ENCODE results near the gene APOBEC3A. TPM values are rescaled to one million over a fixed set of nuclear protein-coding genes. Genes with fewer than 3 reads are reported as not detected.

Gene APOBEC3A
- polyA plus RNA-seq, 1 donor (not counting 4 experiments of a cell fraction or from before 2014, with no cell fraction given): 0.50 TPM

- FAIRE-seq: no peak
- H3K9me1 ChIP-seq (ENCODE audit: control insufficient read depth, extremely low read depth, insufficient read depth, low read length): no peaks in the 10 kb centered on the region
- no peaks in the 10 kb centered on the region for H3K4me1 ChIP-seq (ENCODE audit: control insufficient read depth, extremely low read depth, insufficient read depth, low read length)
- no peak overlapping the region for H3K27ac ChIP-seq (ENCODE audit: control insufficient read depth, insufficient read depth, low read length)
- no peaks in the 10 kb centered on the region for H3K9me3 ChIP-seq (ENCODE audit: control insufficient read depth, low read depth, low read length)
- dilution Hi-C loops (cut with MboI; ENCODE audit: extremely low pct_ligation_motif_present, low sequenced_read_pairs): no loop called here
- no peak for TF ChIP-seq CTCF (optimal IDR thresholded peaks at IDR 0.05 in 1 of 3, IDR thresholded peaks at IDR 0.05 in 1 of 3, conservative IDR thresholded peaks at IDR 0.05 in 1 of 3; ENCODE audit: extremely low read depth in 1 of 3, insufficient read depth in 2 of 3, low read length in 3 of 3)
- no peak for TF ChIP-seq EZH2 (IDR thresholded peaks at IDR 0.05; ENCODE audit: low read length)
- H4K20me1 ChIP-seq (ENCODE audit: control insufficient read depth, extremely low read depth, insufficient read depth, low read length): no peaks in the 10 kb centered on the region
- no peak overlapping the region for H3K4me2 ChIP-seq (ENCODE audit: control insufficient read depth, extremely low read depth, insufficient read depth, low read depth, low read length)
- no peak for DNase-seq (ENCODE audit: low read depth, low spot score)
- no peaks in the 10 kb centered on the region for H3K36me3 ChIP-seq (ENCODE audit: control insufficient read depth in 2 of 2, extremely low read depth in 1 of 2, insufficient read depth in 2 of 2, low read length in 2 of 2)
- H2AFZ ChIP-seq (ENCODE audit: control insufficient read depth, low read length): no peak overlapping the region
- H3K79me2 ChIP-seq (ENCODE audit: control insufficient read depth, insufficient read depth, low read length): no peaks in the 10 kb centered on the region
- H3K27me3 ChIP-seq (ENCODE audit: control insufficient read depth, extremely low read depth, insufficient read depth, low read length): peaks cover 39% of the 10 kb centered on the region
- H3K9ac ChIP-seq (ENCODE audit: control insufficient read depth, extremely low read depth, insufficient read depth, low read length): no peak overlapping the region
- no peak overlapping the region for H3K4me3 ChIP-seq (ENCODE audit: control insufficient read depth in 2 of 3, extremely low read depth in 1 of 3, insufficient read depth in 2 of 3, low read depth in 1 of 3, low read length in 3 of 3)
These were observed 6.7 kb upstream of the APOBEC3A start for GRCh38 chr22:38950527-38951295.

- no peak overlapping the region for H3K4me3 ChIP-seq (ENCODE audit: control insufficient read depth in 2 of 3, extremely low read depth in 1 of 3, insufficient read depth in 2 of 3, low read depth in 1 of 3, low read length in 3 of 3)
- no peaks in the 10 kb centered on the region for H4K20me1 ChIP-seq (ENCODE audit: control insufficient read depth, extremely low read depth, insufficient read depth, low read length)
- dilution Hi-C loops (cut with MboI; ENCODE audit: extremely low pct_ligation_motif_present, low sequenced_read_pairs): no loop called here
- H3K27me3 ChIP-seq (ENCODE audit: control insufficient read depth, extremely low read depth, insufficient read depth, low read length): peaks cover 39% of the 10 kb centered on the region
- no peaks in the 10 kb centered on the region for H3K9me3 ChIP-seq (ENCODE audit: control insufficient read depth, low read depth, low read length)
- H3K9ac ChIP-seq (ENCODE audit: control insufficient read depth, extremely low read depth, insufficient read depth, low read length): no peak overlapping the region
- DNase-seq (ENCODE audit: low read depth, low spot score) (no peak), FAIRE-seq (no peak)
- H3K4me2 ChIP-seq (ENCODE audit: control insufficient read depth, extremely low read depth, insufficient read depth, low read depth, low read length): no peak overlapping the region
- no peak overlapping the region for H2AFZ ChIP-seq (ENCODE audit: control insufficient read depth, low read length)
- H3K36me3 ChIP-seq (ENCODE audit: control insufficient read depth in 2 of 2, extremely low read depth in 1 of 2, insufficient read depth in 2 of 2, low read length in 2 of 2): no peaks in the 10 kb centered on the region
- no peaks in the 10 kb centered on the region for H3K4me1 ChIP-seq (ENCODE audit: control insufficient read depth, extremely low read depth, insufficient read depth, low read length)
- TF ChIP-seq EZH2 (IDR thresholded peaks at IDR 0.05; ENCODE audit: low read length) (no peak), CTCF (optimal IDR thresholded peaks at IDR 0.05 in 1 of 3, IDR thresholded peaks at IDR 0.05 in 1 of 3, conservative IDR thresholded peaks at IDR 0.05 in 1 of 3; ENCODE audit: extremely low read depth in 1 of 3, insufficient read depth in 2 of 3, low read length in 3 of 3) (no peak)
- H3K9me1 ChIP-seq (ENCODE audit: control insufficient read depth, extremely low read depth, insufficient read depth, low read length): no peaks in the 10 kb centered on the region
- H3K79me2 ChIP-seq (ENCODE audit: control insufficient read depth, insufficient read depth, low read length): no peaks in the 10 kb centered on the region
- no peak overlapping the region for H3K27ac ChIP-seq (ENCODE audit: control insufficient read depth, insufficient read depth, low read length)
These were observed 5.7 kb upstream of the APOBEC3A start for GRCh38 chr22:38951734-38952133.

Data from keratinocyte (primary cell).